ENCODE data around the gene FASTKD1. TPM values are rescaled to one million over a fixed set of nuclear protein-coding genes. Genes with fewer than 3 reads are reported as not detected.

Gene FASTKD1
- total and polyA plus RNA-seq, 2 donors (not counting 3 experiments of a cell fraction or from before 2014, with no cell fraction given): 8.9 to 32.2 TPM

DNA sequence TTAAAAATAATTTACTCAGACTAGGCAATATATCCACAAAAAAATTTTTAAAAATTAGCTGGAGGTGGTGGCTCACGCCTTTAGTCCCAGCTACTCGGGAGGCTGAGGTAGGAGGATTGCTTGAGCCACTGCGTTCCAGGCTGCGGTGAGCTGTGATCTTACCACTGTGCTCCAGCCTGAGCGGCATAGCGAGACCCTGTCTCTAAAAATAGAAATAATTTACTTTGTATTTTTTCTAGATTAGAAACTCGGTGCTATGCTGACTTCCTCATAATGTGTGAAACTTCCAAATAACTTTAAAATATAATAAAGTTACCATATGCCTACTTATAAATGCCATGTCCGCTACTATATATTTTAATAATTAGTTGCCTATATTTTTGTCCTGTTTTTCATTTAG is 17.1 kb upstream of the FASTKD1 start:
- Histone ChIP-seq H3K9ac (replicated peaks; ENCODE audit: extremely low read depth, insufficient read depth, low read length) (no peak overlapping the region), H3K27ac (ENCODE audit: insufficient read depth, low read depth, low read length) (no peak overlapping the region), H3K4me3 (replicated peaks in 1 of 3; ENCODE audit: insufficient read depth in 1 of 3, low read depth in 1 of 3, low read length in 3 of 3) (no peak overlapping the region), H4K20me1 (replicated peaks; ENCODE audit: control insufficient read depth, extremely low read depth, insufficient read depth, low read length) (peaks cover 2% of the 10 kb centered on the region), H3K4me1 (ENCODE audit: control insufficient read depth, extremely low read depth, insufficient read depth, low read length) (peaks cover 6% of the 10 kb centered on the region), H2AFZ (ENCODE audit: low read depth, low read length) (no peak overlapping the region), H3K9me1 (replicated peaks; ENCODE audit: control insufficient read depth, extremely low read depth, insufficient read depth, low read length) (no peaks in the 10 kb centered on the region), H3K27me3 (ENCODE audit: control insufficient read depth in 2 of 2, insufficient read depth in 2 of 2, low read length in 2 of 2) (no peaks in the 10 kb centered on the region), H3K9me3 (replicated peaks; ENCODE audit: control insufficient read depth, insufficient read depth, low read length) (no peaks in the 10 kb centered on the region), H3K36me3 (ENCODE audit: control insufficient read depth in 2 of 2, extremely low read depth in 1 of 2, insufficient read depth in 2 of 2, low read length in 2 of 2) (no peaks in the 10 kb centered on the region), H3K4me2 (ENCODE audit: insufficient read depth, low read length) (no peak overlapping the region), H3K79me2 (ENCODE audit: control insufficient read depth, insufficient read depth, low read length) (peaks cover 95% of the 10 kb centered on the region)
- TF ChIP-seq JUN (IDR thresholded peaks at IDR 0.05; ENCODE audit: borderline replicate concordance, insufficient read depth, insufficient read length, low read depth) (no peak), FOS (IDR thresholded peaks at IDR 0.05; ENCODE audit: borderline replicate concordance, insufficient read depth, low read length) (no peak), POLR2A (IDR thresholded peaks at IDR 0.05; ENCODE audit: low read depth, low read length) (no peak), POLR2AphosphoS5 (IDR thresholded peaks at IDR 0.05; ENCODE audit: insufficient read depth, low read depth, low read length) (no peak), GATA2 (IDR thresholded peaks at IDR 0.05; ENCODE audit: insufficient read depth, insufficient read length, low read depth, low read length) (no peak), EZH2 (IDR thresholded peaks at IDR 0.05; ENCODE audit: borderline replicate concordance, low read depth, low read length, severe bottlenecking) (no peak), MYC (IDR thresholded peaks at IDR 0.05; ENCODE audit: low read depth, low read length) (no peak)
- TF ChIP-seq, protein P1, sequence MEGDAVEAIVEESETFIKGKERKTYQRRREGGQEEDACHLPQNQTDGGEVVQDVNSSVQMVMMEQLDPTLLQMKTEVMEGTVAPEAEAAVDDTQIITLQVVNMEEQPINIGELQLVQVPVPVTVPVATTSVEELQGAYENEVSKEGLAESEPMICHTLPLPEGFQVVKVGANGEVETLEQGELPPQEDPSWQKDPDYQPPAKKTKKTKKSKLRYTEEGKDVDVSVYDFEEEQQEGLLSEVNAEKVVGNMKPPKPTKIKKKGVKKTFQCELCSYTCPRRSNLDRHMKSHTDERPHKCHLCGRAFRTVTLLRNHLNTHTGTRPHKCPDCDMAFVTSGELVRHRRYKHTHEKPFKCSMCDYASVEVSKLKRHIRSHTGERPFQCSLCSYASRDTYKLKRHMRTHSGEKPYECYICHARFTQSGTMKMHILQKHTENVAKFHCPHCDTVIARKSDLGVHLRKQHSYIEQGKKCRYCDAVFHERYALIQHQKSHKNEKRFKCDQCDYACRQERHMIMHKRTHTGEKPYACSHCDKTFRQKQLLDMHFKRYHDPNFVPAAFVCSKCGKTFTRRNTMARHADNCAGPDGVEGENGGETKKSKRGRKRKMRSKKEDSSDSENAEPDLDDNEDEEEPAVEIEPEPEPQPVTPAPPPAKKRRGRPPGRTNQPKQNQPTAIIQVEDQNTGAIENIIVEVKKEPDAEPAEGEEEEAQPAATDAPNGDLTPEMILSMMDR (IDR thresholded peaks at IDR 0.05; ENCODE audit: extremely low read depth in 1 of 2, insufficient read depth in 1 of 2, low read depth in 1 of 2, low read length in 2 of 2): no peak
- TF ChIP-seq, protein P2, sequence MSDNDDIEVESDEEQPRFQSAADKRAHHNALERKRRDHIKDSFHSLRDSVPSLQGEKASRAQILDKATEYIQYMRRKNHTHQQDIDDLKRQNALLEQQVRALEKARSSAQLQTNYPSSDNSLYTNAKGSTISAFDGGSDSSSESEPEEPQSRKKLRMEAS (IDR thresholded peaks at IDR 0.05; ENCODE audit: insufficient read depth, insufficient read length): no peak
- DNase-seq (ENCODE audit: low read depth, low spot score) (no peak), FAIRE-seq (no peak)
- ChIA-PET CTCF (interaction anchor here (0.8 kb wide), 2 partner anchors 13 to 28 kb away, joined by 3 read pairs; no protein-coding TSS in a partner anchor), POLR2A (no interaction called here)
- intact Hi-C loops (cut with micrococcal nuclease) (no loop called here), dilution Hi-C loops (cut with MboI; ENCODE audit: extremely low pct_ligation_motif_present, low sequenced_read_pairs) (no loop called here)
- BruUV-seq (replicated peaks): no TSS peak
